ENCODE results near the gene HLA-DPA1. TPM values are rescaled to one million over a fixed set of nuclear protein-coding genes. Genes with fewer than 3 reads are reported as not detected.

Gene HLA-DPA1
- 2.6 and 4.0 TPM in 2 replicates for total RNA-seq (2021)
- long read RNA-seq, transcript HLA-DPA1-242 (6 exons, 1,704 nt), result major isoform, 5 of 16 reads
- long read RNA-seq, partial matches to known transcripts, result 4 of 16 reads
- long read RNA-seq, other reads (novel, unspliced or antisense), result 7 of 16 reads

- DNase-seq, result peak; percentile 50
- H3K4ac ChIP-seq (ENCODE audit: low read depth, low read length), result no peak within 1 kb of the TSS
- H2BK12ac ChIP-seq (ENCODE audit: insufficient read length, low read depth, low read length), result no peak within 1 kb of the TSS
- no peak within 1 kb of the TSS for H2BK5ac ChIP-seq (ENCODE audit: insufficient read length, low read length)
- H3K27me3 Mint-ChIP-seq (ENCODE audit: low read depth), result peaks cover 13% of the 10 kb centered on the region
- H3K14ac ChIP-seq (ENCODE audit: insufficient read depth, low read length), result no peak within 1 kb of the TSS
- H3K27ac Mint-ChIP-seq, result no peak within 1 kb of the TSS
- no peak within 1 kb of the TSS for H2AK5ac ChIP-seq (ENCODE audit: insufficient read length, low read length)
- no peaks in the 10 kb centered on the region for H3K23me2 ChIP-seq (ENCODE audit: insufficient read length, low read depth, low read length, poor library complexity, severe bottlenecking)
- no peak within 1 kb of the TSS for H2BK120ac ChIP-seq (ENCODE audit: low read depth, low read length, poor library complexity, severe bottlenecking)
- no peaks in the 10 kb centered on the region for H3K9me3 ChIP-seq (ENCODE audit: control insufficient read depth, low read depth, low read length)
- no peak within 1 kb of the TSS for H3K4me3 Mint-ChIP-seq
- no peaks in the 10 kb centered on the region for H3K27me3 ChIP-seq (ENCODE audit: insufficient read depth, low read length)
- no peak within 1 kb of the TSS for H4K91ac ChIP-seq (ENCODE audit: insufficient read length, low read depth, low read length)
- H3K4me1 Mint-ChIP-seq, result peaks cover 6 to 7% of the 10 kb centered on the region in 2 experiments; a peak in 3 of 4 replicates
- H3K9ac ChIP-seq (ENCODE audit: extremely low read depth, insufficient read length, low read length), result no peak within 1 kb of the TSS
- H4K20me1 ChIP-seq (ENCODE audit: control insufficient read depth, insufficient read depth, insufficient read length), result no peaks in the 10 kb centered on the region
- no peak within 1 kb of the TSS for H3K56ac ChIP-seq (ENCODE audit: insufficient read length, low read depth, low read length)
- no peak within 1 kb of the TSS for H2AFZ ChIP-seq (ENCODE audit: low read length)
- H2BK20ac ChIP-seq (ENCODE audit: low read depth, low read length, poor library complexity, severe bottlenecking), result no peak within 1 kb of the TSS
- no peaks in the 10 kb centered on the region; a peak in 1 of 5 replicates for H3K9me3 Mint-ChIP-seq
- H4K5ac ChIP-seq (ENCODE audit: insufficient read length, low read depth, low read length), result no peak within 1 kb of the TSS
- no CpG with 5 or more reads among the region's 8 CpGs for WGBS (ENCODE audit: extremely low coverage, insufficient read length, low lambda C conversion rate)
- no peak within 1 kb of the TSS for H3K27ac ChIP-seq (ENCODE audit: insufficient read length, low read depth, low read length)
- no peak within 1 kb of the TSS for H3K23ac ChIP-seq (ENCODE audit: insufficient read length, low read depth, low read length)
- no peaks in the 10 kb centered on the region for H3K79me1 ChIP-seq (ENCODE audit: insufficient read depth, low read depth, low read length, poor library complexity, severe bottlenecking)
- TF ChIP-seq CTCF (conservative IDR thresholded peaks at IDR 0.05), result no peak
- no peaks in the 10 kb centered on the region for H3K79me2 ChIP-seq (ENCODE audit: insufficient read depth, low read length)
- H3K18ac ChIP-seq (ENCODE audit: insufficient read length, low read depth, low read length), result no peak within 1 kb of the TSS
- no peak within 1 kb of the TSS for H3T11ph ChIP-seq (ENCODE audit: low read length)
- H3K36me3 Mint-ChIP-seq (ENCODE audit: insufficient read depth in 1 of 3, low read depth in 3 of 3), result peaks cover 0 to 4% (median 0%) of the 10 kb centered on the region in 3 experiments; a peak in 1 of 7 replicates
- H2BK15ac ChIP-seq (ENCODE audit: low read depth, low read length), result no peak within 1 kb of the TSS
- no peak within 1 kb of the TSS for H4K8ac ChIP-seq (replicated peaks; ENCODE audit: insufficient read length, low read depth, low read length)
- no peak within 1 kb of the TSS for H3K4me2 ChIP-seq (ENCODE audit: insufficient read depth, insufficient read length, low read length)
- no peaks in the 10 kb centered on the region for H3K4me1 ChIP-seq (ENCODE audit: insufficient read depth, low read length)
Observed at GRCh38 chr6:33073431-33073871, at the start of gene HLA-DPA1. TSS of gene HLA-DPA1 (minus strand) at chr6:33073649.

All from H9 (cell line).